Measurements from ENCODE around the gene CHST10. TPM values are rescaled to one million over a fixed set of nuclear protein-coding genes. Genes with fewer than 3 reads are reported as not detected.

CHST10 gene
- total RNA-seq, 2 donors from 2014 or later = 17.6 to 18.5 TPM

- H3K27ac ChIP-seq (ENCODE audit: low read depth, low read length) = no peak overlapping the region
- no peak for TF ChIP-seq CTCF (conservative IDR thresholded peaks at IDR 0.05)
- H3K9ac ChIP-seq (ENCODE audit: extremely low read depth, low read length, poor library complexity, severe bottlenecking) = no peak overlapping the region
- H3K4me1 Mint-ChIP-seq = peaks cover 3% of the 10 kb centered on the region
- no peaks in the 10 kb centered on the region for H3K9me3 ChIP-seq (ENCODE audit: control insufficient read depth, low read length)
- peaks cover 34% of the 10 kb centered on the region for H3K36me3 Mint-ChIP-seq (ENCODE audit: low read depth)
- no peaks in the 10 kb centered on the region for H3K27me3 ChIP-seq (ENCODE audit: control insufficient read depth, insufficient read depth, low read length, poor library complexity, severe bottlenecking)
- H3K4me3 ChIP-seq (ENCODE audit: low read length) = no peak overlapping the region
- no peaks in the 10 kb centered on the region for H3K4me1 ChIP-seq (ENCODE audit: control insufficient read depth, insufficient read depth, low read length)
- 79 to 86% methylated on average over 6 of the region's 6 CpGs for WGBS, 2 experiments (ENCODE audit: insufficient coverage in 1 of 2, insufficient read length in 1 of 2)
- DNase-seq = no peak
- H3K27ac Mint-ChIP-seq = no peak overlapping the region
- H3K4me3 Mint-ChIP-seq = no peak overlapping the region
- H3K27me3 Mint-ChIP-seq (ENCODE audit: insufficient read depth) = no peaks in the 10 kb centered on the region
- H3K9me3 Mint-ChIP-seq = no peaks in the 10 kb centered on the region
- peaks cover 19% of the 10 kb centered on the region for H3K36me3 ChIP-seq (ENCODE audit: control insufficient read depth, insufficient read depth, low read length)
Observed at GRCh38 chr2:100407073-100407472, 10.4 kb downstream of the CHST10 start.

DNA sequence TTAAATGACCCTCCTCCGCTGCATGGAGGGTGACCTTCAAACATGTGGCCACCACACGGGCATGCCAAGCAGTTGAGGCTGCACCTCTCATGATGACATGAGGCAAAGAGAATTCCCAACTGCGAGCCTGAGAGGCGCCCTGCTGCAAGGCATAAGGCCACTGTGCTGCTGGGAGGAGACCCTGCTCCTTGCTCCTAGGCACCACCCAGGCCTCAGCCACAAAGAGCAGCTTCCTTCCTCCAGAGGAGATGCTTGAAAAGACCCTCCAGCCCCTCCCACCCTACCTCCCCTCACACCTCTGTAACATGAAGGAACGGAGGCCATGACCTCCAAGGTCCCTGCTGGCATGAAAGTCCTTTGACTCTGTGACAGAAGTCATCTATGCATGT lies 11.4 kb downstream of the CHST10 start:
- Mint-ChIP-seq H3K36me3 (ENCODE audit: low read depth) (peaks cover 37% of the 10 kb centered on the region), H3K9me3 (no peaks in the 10 kb centered on the region), H3K4me3 (no peak overlapping the region), H3K4me1 (peaks cover 3% of the 10 kb centered on the region), H3K27me3 (ENCODE audit: insufficient read depth) (no peaks in the 10 kb centered on the region), H3K27ac (no peak overlapping the region)
- Histone ChIP-seq H3K27ac (ENCODE audit: low read depth, low read length) (no peak overlapping the region), H3K4me1 (ENCODE audit: control insufficient read depth, insufficient read depth, low read length) (no peaks in the 10 kb centered on the region), H3K9ac (ENCODE audit: extremely low read depth, low read length, poor library complexity, severe bottlenecking) (no peak overlapping the region), H3K9me3 (ENCODE audit: control insufficient read depth, low read length) (no peaks in the 10 kb centered on the region), H3K36me3 (ENCODE audit: control insufficient read depth, insufficient read depth, low read length) (peaks cover 22% of the 10 kb centered on the region), H3K4me3 (ENCODE audit: low read length) (no peak overlapping the region), H3K27me3 (ENCODE audit: control insufficient read depth, insufficient read depth, low read length, poor library complexity, severe bottlenecking) (no peaks in the 10 kb centered on the region)
- no peak for TF ChIP-seq CTCF (conservative IDR thresholded peaks at IDR 0.05)
- 91 to 99% methylated on average over 5 of the region's 5 CpGs for WGBS, 2 experiments (ENCODE audit: insufficient coverage in 1 of 2, insufficient read length in 1 of 2)
- no peak for DNase-seq

- no peak overlapping the region for H3K27ac ChIP-seq (ENCODE audit: low read depth, low read length)
- H3K36me3 Mint-ChIP-seq (ENCODE audit: low read depth) = peaks cover 41% of the 10 kb centered on the region
- no peak for TF ChIP-seq CTCF (conservative IDR thresholded peaks at IDR 0.05)
- peaks cover 22% of the 10 kb centered on the region for H3K36me3 ChIP-seq (ENCODE audit: control insufficient read depth, insufficient read depth, low read length)
- H3K9ac ChIP-seq (ENCODE audit: extremely low read depth, low read length, poor library complexity, severe bottlenecking) = no peak overlapping the region
- DNase-seq = no peak
- H3K9me3 ChIP-seq (ENCODE audit: control insufficient read depth, low read length) = no peaks in the 10 kb centered on the region
- H3K4me1 ChIP-seq (ENCODE audit: control insufficient read depth, insufficient read depth, low read length) = no peaks in the 10 kb centered on the region
- H3K4me1 Mint-ChIP-seq = peaks cover 3% of the 10 kb centered on the region
- H3K27me3 ChIP-seq (ENCODE audit: control insufficient read depth, insufficient read depth, low read length, poor library complexity, severe bottlenecking) = no peaks in the 10 kb centered on the region
- 93 to 94% methylated on average over 10 to 13 of the region's 13 CpGs for WGBS, 2 experiments (ENCODE audit: insufficient coverage in 1 of 2, insufficient read length in 1 of 2)
- no peaks in the 10 kb centered on the region for H3K9me3 Mint-ChIP-seq
- H3K27ac Mint-ChIP-seq = no peak overlapping the region
- no peak overlapping the region for H3K4me3 Mint-ChIP-seq
- no peaks in the 10 kb centered on the region for H3K27me3 Mint-ChIP-seq (ENCODE audit: insufficient read depth)
- no peak overlapping the region for H3K4me3 ChIP-seq (ENCODE audit: low read length)
Observed at GRCh38 chr2:100405403-100406119, 11.9 kb downstream of the CHST10 start.

All from endodermal cell (in vitro differentiated cells).